ENCODE results near the gene GPT2.
A peak's percentile ranks its signal among the peaks of the same experiment; 100 is the strongest.

GPT2 gene

GRCh38 chr16:46889942-46890300, 5.8 kb downstream of the GPT2 start:
- TF ChIP-seq POLR2AphosphoS5 (IDR thresholded peaks at IDR 0.05; ENCODE audit: low read depth, low read length) (no peak), SIN3A (IDR thresholded peaks at IDR 0.05; ENCODE audit: borderline replicate concordance, insufficient read depth, low read length) (no peak)

- TF ChIP-seq REST (IDR thresholded peaks at IDR 0.05; ENCODE audit: insufficient read depth in 1 of 2, low read depth in 2 of 2, low read length in 2 of 2): no peak
- no peak for TF ChIP-seq FOXP2 (optimal IDR thresholded peaks at IDR 0.05; ENCODE audit: borderline replicate concordance, extremely low read depth, extremely low read length, insufficient read depth)
- TF ChIP-seq TAF1 (IDR thresholded peaks at IDR 0.05; ENCODE audit: borderline replicate concordance, insufficient read depth, low read length): no peak
- no peak for TF ChIP-seq SIN3A (IDR thresholded peaks at IDR 0.05; ENCODE audit: borderline replicate concordance, insufficient read depth, low read length)
Observed at GRCh38 chr16:46891910-46892309, 7.7 kb downstream of the GPT2 start.

GRCh38 chr16:46894036-46894672, 10.0 kb downstream of the GPT2 start:
- no peak for TF ChIP-seq SIN3A (IDR thresholded peaks at IDR 0.05; ENCODE audit: borderline replicate concordance, insufficient read depth, low read length)
- no peak for TF ChIP-seq REST (IDR thresholded peaks at IDR 0.05; ENCODE audit: insufficient read depth in 1 of 2, low read depth in 2 of 2, low read length in 2 of 2)
- no peak for TF ChIP-seq TAF1 (IDR thresholded peaks at IDR 0.05; ENCODE audit: borderline replicate concordance, insufficient read depth, low read length)
- TF ChIP-seq FOXP2 (optimal IDR thresholded peaks at IDR 0.05; ENCODE audit: borderline replicate concordance, extremely low read depth, extremely low read length, insufficient read depth): no peak
- TF ChIP-seq POLR2AphosphoS5 (IDR thresholded peaks at IDR 0.05; ENCODE audit: low read depth, low read length): no peak

- TF ChIP-seq SIN3A (IDR thresholded peaks at IDR 0.05; ENCODE audit: borderline replicate concordance, insufficient read depth, low read length) (no peak), REST (IDR thresholded peaks at IDR 0.05; ENCODE audit: insufficient read depth in 1 of 2, low read depth in 2 of 2, low read length in 2 of 2) (no peak), FOXP2 (optimal IDR thresholded peaks at IDR 0.05; ENCODE audit: borderline replicate concordance, extremely low read depth, extremely low read length, insufficient read depth) (no peak), TAF1 (IDR thresholded peaks at IDR 0.05; ENCODE audit: borderline replicate concordance, insufficient read depth, low read length) (no peak), POLR2AphosphoS5 (IDR thresholded peaks at IDR 0.05; ENCODE audit: low read depth, low read length) (no peak)
Observed at GRCh38 chr16:46895399-46896313, 11.5 kb downstream of the GPT2 start.

GRCh38 chr16:46896314-46896968, 12.3 kb downstream of the GPT2 start:
- TF ChIP-seq REST (IDR thresholded peaks at IDR 0.05; ENCODE audit: insufficient read depth in 1 of 2, low read depth in 2 of 2, low read length in 2 of 2): no peak
- peak; percentile 52 for TF ChIP-seq FOXP2 (optimal IDR thresholded peaks at IDR 0.05; ENCODE audit: borderline replicate concordance, extremely low read depth, extremely low read length, insufficient read depth)

Measured in PFSK-1 (cell line).